H9 (cell line): ENCODE results near the gene AKAP1. TPM values are rescaled to one million over a fixed set of nuclear protein-coding genes. Genes with fewer than 3 reads are reported as not detected.
A peak's percentile ranks its signal among the peaks of the same experiment; 100 is the strongest.

ENCODE experiments used
- DNase-seq: peaks from one replicate; pipeline ENCODE4 v3.0.0-alpha.2; 2017
- H2AFZ ChIP-seq: one replicate; pipeline ENCODE4 v1.6.1; 2013; ENCODE audit warnings: mild to moderate bottlenecking, low read length, control low read depth, moderate library complexity
- H2AK5ac ChIP-seq: 2 replicates; pipeline ENCODE4 v1.6.1; 2013; ENCODE audit warnings: low read length, control low read depth, mixed read lengths; ENCODE audit not compliant: insufficient read length
- H2BK120ac ChIP-seq: one replicate; pipeline ENCODE4 v1.6.1; 2013; ENCODE audit warnings: low read depth, mild to moderate bottlenecking, low read length, control low read depth, inconsistent platforms; ENCODE audit not compliant: poor library complexity, severe bottlenecking
- H2BK12ac ChIP-seq: 2 replicates; pipeline ENCODE4 v1.6.1; 2013; ENCODE audit warnings: low read length, control low read depth, mixed read lengths, low read depth; ENCODE audit not compliant: insufficient read length
- H2BK15ac ChIP-seq: 2 replicates; pipeline ENCODE4 v1.6.1; 2013; ENCODE audit warnings: low read depth, low read length, control low read depth
- H2BK20ac ChIP-seq: one replicate; pipeline ENCODE4 v1.6.1; 2013; ENCODE audit warnings: low read depth, mild to moderate bottlenecking, low read length, control low read depth, inconsistent platforms; ENCODE audit not compliant: poor library complexity, severe bottlenecking
- H2BK5ac ChIP-seq: 2 replicates; pipeline ENCODE4 v1.6.1; 2013; ENCODE audit warnings: low read length, control low read depth, mixed read lengths; ENCODE audit not compliant: insufficient read length
- H3K14ac ChIP-seq: 2 replicates; pipeline ENCODE4 v1.6.1; 2013; ENCODE audit warnings: low read length, control low read depth; ENCODE audit not compliant: insufficient read depth
- H3K18ac ChIP-seq: 2 replicates; pipeline ENCODE4 v1.6.1; 2013; ENCODE audit warnings: low read depth, mild to moderate bottlenecking, mixed read lengths, low read length, control low read depth; ENCODE audit not compliant: insufficient read length
- H3K23ac ChIP-seq: 2 replicates; pipeline ENCODE4 v1.6.1; 2013; ENCODE audit warnings: low read length, control low read depth, mixed read lengths, low read depth; ENCODE audit not compliant: insufficient read length
- H3K23me2 ChIP-seq: 2 replicates; pipeline ENCODE4 v1.6.1; 2013; ENCODE audit warnings: low read depth, mild to moderate bottlenecking, mixed read lengths, low read length, control low read depth; ENCODE audit not compliant: insufficient read length, poor library complexity, severe bottlenecking
- H3K27ac ChIP-seq: 2 replicates; pipeline ENCODE4 v1.5.1; 2013; ENCODE audit warnings: low read length, control low read depth, mixed read lengths, low read depth; ENCODE audit not compliant: insufficient read length
- H3K27me3 ChIP-seq: 2 replicates; pipeline ENCODE4 v1.6.1; 2013; ENCODE audit warnings: low read length, control low read depth, inconsistent platforms; ENCODE audit not compliant: insufficient read depth
- H3K4ac ChIP-seq: 2 replicates; pipeline ENCODE4 v1.6.1; 2013; ENCODE audit warnings: low read depth, mild to moderate bottlenecking, control low read depth, inconsistent platforms, low read length, moderate library complexity
- H3K4me1 ChIP-seq: 2 replicates; pipeline ENCODE4 v1.6.1; 2013; ENCODE audit warnings: low read length, control low read depth, inconsistent platforms; ENCODE audit not compliant: insufficient read depth
- H3K4me2 ChIP-seq: 2 replicates; pipeline ENCODE4 v1.6.1; 2013; ENCODE audit warnings: low read length, control low read depth, mixed read lengths; ENCODE audit not compliant: insufficient read length, insufficient read depth
- H3K56ac ChIP-seq: 2 replicates; pipeline ENCODE4 v1.6.1; 2013; ENCODE audit warnings: low read depth, mild to moderate bottlenecking, mixed read lengths, low read length, control low read depth; ENCODE audit not compliant: insufficient read length
- H3K79me1 ChIP-seq: 2 replicates; pipeline ENCODE4 v1.6.1; 2013; ENCODE audit warnings: low read depth, mild to moderate bottlenecking, moderate library complexity, low read length, control low read depth, inconsistent platforms; ENCODE audit not compliant: insufficient read depth, poor library complexity, severe bottlenecking
- H3K79me2 ChIP-seq: 2 replicates; pipeline ENCODE4 v1.6.1; 2013; ENCODE audit warnings: low read length, control low read depth, inconsistent platforms; ENCODE audit not compliant: insufficient read depth
- H3K9ac ChIP-seq: 2 replicates; pipeline ENCODE4 v1.6.1; 2013; ENCODE audit warnings: low read length, control low read depth, mixed read lengths; ENCODE audit not compliant: insufficient read length; ENCODE audit errors: extremely low read depth
- H3K9me3 ChIP-seq: one replicate; pipeline ENCODE4 v1.6.1; 2013; ENCODE audit warnings: low read depth, low read length, inconsistent platforms; ENCODE audit not compliant: control insufficient read depth
- H3T11ph ChIP-seq: one replicate; pipeline ENCODE4 v1.6.1; 2013; ENCODE audit warnings: mild to moderate bottlenecking, low read length, control low read depth, inconsistent platforms
- H4K20me1 ChIP-seq: one replicate; pipeline ENCODE4 v1.6.1; 2013; ENCODE audit not compliant: control insufficient read depth, insufficient read length, insufficient read depth
- H4K5ac ChIP-seq: 2 replicates; pipeline ENCODE4 v1.6.1; 2013; ENCODE audit warnings: low read depth, mild to moderate bottlenecking, mixed read lengths, low read length, control low read depth; ENCODE audit not compliant: insufficient read length
- H4K8ac ChIP-seq: replicated peaks from 2 replicates; pipeline ENCODE4 v1.6.1; 2013; ENCODE audit warnings: low read length, control low read depth, mixed read lengths, low read depth; ENCODE audit not compliant: insufficient read length
- H4K91ac ChIP-seq: 2 replicates; pipeline ENCODE4 v1.6.1; 2013; ENCODE audit warnings: low read depth, mild to moderate bottlenecking, moderate library complexity, mixed read lengths, low read length, control low read depth; ENCODE audit not compliant: insufficient read length
- H3K27ac Mint-ChIP-seq, 3 experiments: 2 replicates in 2 of 3; 3 replicates in 1 of 3; pipeline ENCODE4 v1.8.0; 2020 to 2021; ENCODE audit warnings: mixed read lengths in 3 of 3, mild to moderate bottlenecking in 1 of 3, moderate library complexity in 1 of 3
- H3K27me3 Mint-ChIP-seq: 2 replicates; pipeline ENCODE4 v1.8.0; 2021; ENCODE audit warnings: low read depth, mild to moderate bottlenecking, moderate library complexity, mixed read lengths
- H3K36me3 Mint-ChIP-seq, 3 experiments: 2 replicates in 2 of 3; 3 replicates in 1 of 3; pipeline ENCODE4 v1.8.0; 2020 to 2021; ENCODE audit warnings: low read depth in 3 of 3, mixed read lengths in 3 of 3; ENCODE audit not compliant: insufficient read depth in 1 of 3
- H3K4me1 Mint-ChIP-seq, 2 experiments: 2 replicates each; pipeline ENCODE4 v1.8.0; 2020; ENCODE audit warnings: mixed read lengths in 2 of 2
- H3K4me3 Mint-ChIP-seq, 2 experiments: 2 replicates in 1 of 2; 3 replicates in 1 of 2; pipeline ENCODE4 v1.8.0; 2020 to 2021; ENCODE audit warnings: mild to moderate bottlenecking in 2 of 2, mixed read lengths in 2 of 2, moderate library complexity in 1 of 2
- H3K9me3 Mint-ChIP-seq, 2 experiments: 2 replicates in 1 of 2; 3 replicates in 1 of 2; pipeline ENCODE4 v1.8.0; 2020; ENCODE audit warnings: mild to moderate bottlenecking in 2 of 2, mixed read lengths in 2 of 2, moderate library complexity in 1 of 2
- CTCF ChIP-seq: fragments of 200-600 bp; sonication (generic); conservative IDR thresholded peaks from 3 replicates; pipeline ENCODE4 v1.8.0; 2021; ENCODE audit warnings: antibody characterized with exemption, mild to moderate bottlenecking
- WGBS: extraction: QIAGEN DNeasy Blood & Tissue Kit; methylation state at CpG from one replicate; pipeline ENCODE4 v1.1.7; 2013; ENCODE audit warnings: missing lambda C conversion rate, low lambda C conversion rate, mixed read lengths; ENCODE audit not compliant: insufficient read length; ENCODE audit errors: extremely low coverage; 5-methylcytosine and 5-hydroxymethylcytosine counted together
- total RNA-seq: library from RNA; stranded (reverse); gene quantifications from 2 replicates; pipeline ENCODE4 v1.2.1, GENCODE V29; 2021

Gene AKAP1
- total RNA-seq, 1 experiment from 2014 or later = 61.2 TPM

- no peaks in the 10 kb centered on the region for H3K27me3 Mint-ChIP-seq
- H2AK5ac ChIP-seq = no peak overlapping the region
- H4K5ac ChIP-seq = no peak overlapping the region
- no peak overlapping the region for H3K27ac ChIP-seq
- H3K9me3 Mint-ChIP-seq = peaks cover 2 to 3% of the 10 kb centered on the region in 2 experiments; a peak in 1 of 5 replicates
- no peak overlapping the region for H2BK5ac ChIP-seq
- WGBS = no CpG with 5 or more reads among the region's 9 CpGs
- no peaks in the 10 kb centered on the region for H3K9me3 ChIP-seq
- H3K27me3 ChIP-seq = no peaks in the 10 kb centered on the region
- no peak overlapping the region for H3K56ac ChIP-seq
- H4K8ac ChIP-seq = no peak overlapping the region
- H3K79me1 ChIP-seq = no peaks in the 10 kb centered on the region
- H2AFZ ChIP-seq = no peak overlapping the region
- no peaks in the 10 kb centered on the region for H4K20me1 ChIP-seq
- no peak overlapping the region for H4K91ac ChIP-seq
- H3K18ac ChIP-seq = no peak overlapping the region
- no peak overlapping the region for H2BK120ac ChIP-seq
- no peak overlapping the region for H3K9ac ChIP-seq
- H3K27ac Mint-ChIP-seq = no peak overlapping the region
- peak; percentile 59 for DNase-seq
- peaks cover 0 to 3% (median 0%) of the 10 kb centered on the region in 3 experiments; a peak in 1 of 7 replicates for H3K36me3 Mint-ChIP-seq
- no peak overlapping the region for H3K23ac ChIP-seq
- no peaks in the 10 kb centered on the region for H3K79me2 ChIP-seq
- no peak overlapping the region for H2BK15ac ChIP-seq
- no peak overlapping the region for H3K4ac ChIP-seq
- TF ChIP-seq CTCF = no peak
- H3K4me2 ChIP-seq = no peak overlapping the region
- no peak overlapping the region for H2BK20ac ChIP-seq
- no peak overlapping the region for H3K14ac ChIP-seq
- no peak overlapping the region for H3K4me3 Mint-ChIP-seq
- no peak overlapping the region for H3T11ph ChIP-seq
- peaks cover 2% of the 10 kb centered on the region; the same call in 1 of the 2 replicates for H3K4me1 ChIP-seq
- H3K23me2 ChIP-seq = no peaks in the 10 kb centered on the region
- no peak overlapping the region for H2BK12ac ChIP-seq
- H3K4me1 Mint-ChIP-seq = peaks cover 21 to 23% of the 10 kb centered on the region in 2 experiments
These were observed 81.8 kb downstream of the AKAP1 start for GRCh38 chr17:57166803-57167202.
